ENCODE results near the gene MAFG.

MAFG gene

GRCh38 chr17:81901167-81902022 is 26.1 kb downstream of the MAFG start:
- H3K4me2 ChIP-seq (ENCODE audit: low read length), result no peak overlapping the region
- H3K27me3 ChIP-seq (ENCODE audit: control insufficient read depth, insufficient read depth, low read length), result no peaks in the 10 kb centered on the region
- TF ChIP-seq, protein P1, sequence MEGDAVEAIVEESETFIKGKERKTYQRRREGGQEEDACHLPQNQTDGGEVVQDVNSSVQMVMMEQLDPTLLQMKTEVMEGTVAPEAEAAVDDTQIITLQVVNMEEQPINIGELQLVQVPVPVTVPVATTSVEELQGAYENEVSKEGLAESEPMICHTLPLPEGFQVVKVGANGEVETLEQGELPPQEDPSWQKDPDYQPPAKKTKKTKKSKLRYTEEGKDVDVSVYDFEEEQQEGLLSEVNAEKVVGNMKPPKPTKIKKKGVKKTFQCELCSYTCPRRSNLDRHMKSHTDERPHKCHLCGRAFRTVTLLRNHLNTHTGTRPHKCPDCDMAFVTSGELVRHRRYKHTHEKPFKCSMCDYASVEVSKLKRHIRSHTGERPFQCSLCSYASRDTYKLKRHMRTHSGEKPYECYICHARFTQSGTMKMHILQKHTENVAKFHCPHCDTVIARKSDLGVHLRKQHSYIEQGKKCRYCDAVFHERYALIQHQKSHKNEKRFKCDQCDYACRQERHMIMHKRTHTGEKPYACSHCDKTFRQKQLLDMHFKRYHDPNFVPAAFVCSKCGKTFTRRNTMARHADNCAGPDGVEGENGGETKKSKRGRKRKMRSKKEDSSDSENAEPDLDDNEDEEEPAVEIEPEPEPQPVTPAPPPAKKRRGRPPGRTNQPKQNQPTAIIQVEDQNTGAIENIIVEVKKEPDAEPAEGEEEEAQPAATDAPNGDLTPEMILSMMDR (IDR thresholded peaks at IDR 0.05), result no peak
- no peaks in the 10 kb centered on the region for H3K4me1 ChIP-seq
- no peak overlapping the region for H3K4me3 ChIP-seq (ENCODE audit: low read depth, low read length)
- no peaks in the 10 kb centered on the region for H3K79me2 ChIP-seq
- H3K27ac ChIP-seq, result no peak overlapping the region
- no peak overlapping the region for H3K9ac ChIP-seq
- no peaks in the 10 kb centered on the region for H3K9me3 ChIP-seq (ENCODE audit: control insufficient read depth, low read length)
- no peak overlapping the region for H2AFZ ChIP-seq
- H3K36me3 ChIP-seq (ENCODE audit: control insufficient read depth, insufficient read depth, low read length), result no peaks in the 10 kb centered on the region

GRCh38 chr17:81900181-81900820 is 27.2 kb downstream of the MAFG start:
- no peaks in the 10 kb centered on the region for H3K36me3 ChIP-seq (ENCODE audit: control insufficient read depth, insufficient read depth, low read length)
- H3K4me2 ChIP-seq (ENCODE audit: low read length), result no peak overlapping the region
- H3K4me3 ChIP-seq (ENCODE audit: low read depth, low read length), result no peak overlapping the region
- TF ChIP-seq, protein P1 (IDR thresholded peaks at IDR 0.05), result no peak
- H2AFZ ChIP-seq, result no peak overlapping the region
- H3K4me1 ChIP-seq, result no peaks in the 10 kb centered on the region
- H3K27ac ChIP-seq, result no peak overlapping the region
- H3K27me3 ChIP-seq (ENCODE audit: control insufficient read depth, insufficient read depth, low read length), result no peaks in the 10 kb centered on the region
- no peak overlapping the region for H3K9ac ChIP-seq
- no peaks in the 10 kb centered on the region for H3K9me3 ChIP-seq (ENCODE audit: control insufficient read depth, low read length)
- H3K79me2 ChIP-seq, result no peaks in the 10 kb centered on the region

- H3K79me2 ChIP-seq, result no peaks in the 10 kb centered on the region
- no peak overlapping the region for H3K4me2 ChIP-seq (ENCODE audit: low read length)
- no peak overlapping the region for H3K4me3 ChIP-seq (ENCODE audit: low read depth, low read length)
- H3K36me3 ChIP-seq (ENCODE audit: control insufficient read depth, insufficient read depth, low read length), result no peaks in the 10 kb centered on the region
- H3K27ac ChIP-seq, result no peak overlapping the region
- no peak overlapping the region for H2AFZ ChIP-seq
- H3K4me1 ChIP-seq, result no peaks in the 10 kb centered on the region
- no peaks in the 10 kb centered on the region for H3K27me3 ChIP-seq (ENCODE audit: control insufficient read depth, insufficient read depth, low read length)
- H3K9ac ChIP-seq, result no peak overlapping the region
- TF ChIP-seq, protein P1 (IDR thresholded peaks at IDR 0.05), result no peak
- no peaks in the 10 kb centered on the region for H3K9me3 ChIP-seq (ENCODE audit: control insufficient read depth, low read length)
Measured at GRCh38 chr17:81899514-81900166, 27.9 kb downstream of the MAFG start.

GRCh38 chr17:81898885-81899284 is 28.6 kb downstream of the MAFG start:
- H3K4me1 ChIP-seq, result no peaks in the 10 kb centered on the region
- no peaks in the 10 kb centered on the region for H3K36me3 ChIP-seq (ENCODE audit: control insufficient read depth, insufficient read depth, low read length)
- no peaks in the 10 kb centered on the region for H3K9me3 ChIP-seq (ENCODE audit: control insufficient read depth, low read length)
- TF ChIP-seq, protein P1 (IDR thresholded peaks at IDR 0.05), result no peak
- no peak overlapping the region for H3K27ac ChIP-seq
- no peak overlapping the region for H3K9ac ChIP-seq
- H3K27me3 ChIP-seq (ENCODE audit: control insufficient read depth, insufficient read depth, low read length), result no peaks in the 10 kb centered on the region
- no peak overlapping the region for H2AFZ ChIP-seq
- H3K4me2 ChIP-seq (ENCODE audit: low read length), result no peak overlapping the region
- H3K4me3 ChIP-seq (ENCODE audit: low read depth, low read length), result no peak overlapping the region
- no peaks in the 10 kb centered on the region for H3K79me2 ChIP-seq
